ENCODE data around the gene MAML1. TPM values are rescaled to one million over a fixed set of nuclear protein-coding genes. Genes with fewer than 3 reads are reported as not detected.

The MAML1 gene
- total and polyA plus RNA-seq, 10 of the 15 experiments (the other 5 are each of a cell fraction or from before 2014, with no cell fraction given), result 0.42 to 23.9 (median 7.3) TPM

- TF ChIP-seq NBN (IDR thresholded peaks at IDR 0.05), result 0 out of 2 replicates have a peak, but pooled peaks have one; percentile 17
- TF ChIP-seq SUPT20H (IDR thresholded peaks at IDR 0.05; ENCODE audit: borderline replicate concordance, control insufficient read depth, low read depth, low read length), result no peak
- no peak for TF ChIP-seq GATAD2B (conservative IDR thresholded peaks at IDR 0.05; ENCODE audit: low read depth)
- TF ChIP-seq IRF3 (IDR thresholded peaks at IDR 0.05), result no peak
- peak; percentile 32; the same call in 1 of the 2 replicates for TF ChIP-seq RUNX3 (IDR thresholded peaks at IDR 0.05; ENCODE audit: low read length)
- TF ChIP-seq ZZZ3 (IDR thresholded peaks at IDR 0.05; ENCODE audit: control insufficient read depth, insufficient read length, low read depth), result no peak
- no peak for TF ChIP-seq POLR2AphosphoS2 (IDR thresholded peaks at IDR 0.05; ENCODE audit: low read depth, low read length)
- no peak for TF ChIP-seq E4F1 (IDR thresholded peaks at IDR 0.05; ENCODE audit: borderline replicate concordance, partially characterized antibody)
- no peak for TF ChIP-seq CTCF (IDR thresholded peaks at IDR 0.05 in 2 of 3, conservative IDR thresholded peaks at IDR 0.05 in 1 of 3; ENCODE audit: control insufficient read depth in 2 of 3, extremely low read depth in 1 of 3, insufficient read depth in 1 of 3, low read depth in 3 of 3, low read length in 3 of 3)
- no peak for TF ChIP-seq BACH1 (IDR thresholded peaks at IDR 0.05; ENCODE audit: borderline replicate concordance)
- no peak for TF ChIP-seq EP300 (IDR thresholded peaks at IDR 0.05; ENCODE audit: borderline replicate concordance in 1 of 2, control insufficient read depth in 1 of 2, low read depth in 2 of 2, low read length in 2 of 2)
- no peak; the same call in 1 of the 2 replicates for TF ChIP-seq RELB (IDR thresholded peaks at IDR 0.05; ENCODE audit: low read depth)
- no peak for TF ChIP-seq TCF7 (IDR thresholded peaks at IDR 0.05; ENCODE audit: borderline replicate concordance)
- TF ChIP-seq HDAC2 (IDR thresholded peaks at IDR 0.05), result no peak
- no peak for TF ChIP-seq ZSCAN29 (IDR thresholded peaks at IDR 0.05)
- peak; percentile 71 for TF ChIP-seq IRF4 (IDR thresholded peaks at IDR 0.05; ENCODE audit: low read depth, low read length)
- no peak for TF ChIP-seq RAD51 (IDR thresholded peaks at IDR 0.05)
- TF ChIP-seq IKZF1 (conservative IDR thresholded peaks at IDR 0.05), result peak; percentile 5; the same call in 1 of the 2 replicates
- TF ChIP-seq CHD4 (IDR thresholded peaks at IDR 0.05), result no peak
- TF ChIP-seq NFYB (IDR thresholded peaks at IDR 0.05; ENCODE audit: insufficient read depth, low read depth, low read length), result peak; percentile 82
- no peak for TF ChIP-seq NR2C2 (IDR thresholded peaks at IDR 0.05; ENCODE audit: borderline replicate concordance, control insufficient read depth, insufficient read length, low read depth)
- no peak for TF ChIP-seq NFYA (IDR thresholded peaks at IDR 0.05; ENCODE audit: borderline replicate concordance, low read depth, low read length)
- peak in 1 of 2 experiments; percentile 28; a peak in 1 of 4 replicates for TF ChIP-seq BHLHE40 (IDR thresholded peaks at IDR 0.05; ENCODE audit: borderline replicate concordance in 1 of 2, low read depth in 2 of 2, low read length in 1 of 2)
- TF ChIP-seq PML (IDR thresholded peaks at IDR 0.05; ENCODE audit: low read length), result no peak
- TF ChIP-seq SP1 (IDR thresholded peaks at IDR 0.05; ENCODE audit: low read depth, low read length), result no peak
Measured at GRCh38 chr5:179699616-179700237, 32.9 kb upstream of the MAML1 start (continued).
